Measurements from ENCODE around the gene MYH7B. TPM values are rescaled to one million over a fixed set of nuclear protein-coding genes. Genes with fewer than 3 reads are reported as not detected.
A peak's percentile ranks its signal among the peaks of the same experiment; 100 is the strongest.

Gene MYH7B
- total and polyA plus RNA-seq, 2 experiments from 2014 or later, result 0.10 to 1.1 TPM

- ATAC-seq (no peak; the same call in 2 of the 3 replicates), DNase-seq (ENCODE audit: low spot score) (no peak)
- no peaks in the 10 kb centered on the region for H4K20me1 ChIP-seq (replicated peaks; ENCODE audit: insufficient read depth)
- H3K4me3 ChIP-seq, result no peak overlapping the region
- H3K4me1 Mint-ChIP-seq, result peaks cover 5% of the 10 kb centered on the region
- H3K9me3 Mint-ChIP-seq, result no peaks in the 10 kb centered on the region
- no peaks in the 10 kb centered on the region for H3K36me3 Mint-ChIP-seq (ENCODE audit: low read depth)
- 0 out of 2 replicates have a peak, but pooled peaks cover 2% of the 10 kb centered on the region for H3F3A ChIP-seq (replicated peaks; ENCODE audit: low read depth)
- no peak overlapping the region for H3K4me2 ChIP-seq
- H3K9me2 ChIP-seq (ENCODE audit: insufficient read depth), result 0 out of 2 replicates have a peak, but pooled peaks cover 4% of the 10 kb centered on the region
- H3K36me3 ChIP-seq (ENCODE audit: insufficient read depth), result no peaks in the 10 kb centered on the region
- no peak overlapping the region for H3K4me3 Mint-ChIP-seq
- peak overlapping the region; percentile 72; the same call in 1 of the 2 replicates for H2AFZ ChIP-seq
- TF ChIP-seq EZH2phosphoT487 (IDR thresholded peaks at IDR 0.05; ENCODE audit: unreplicated experiment) (no peak), ZNF331 (CRISPR knock-in tag; IDR thresholded peaks at IDR 0.05; ENCODE audit: low read depth) (no peak), STAT1 (IDR thresholded peaks at IDR 0.05; ENCODE audit: unreplicated experiment) (no peak)
- TF ChIP-seq, protein P1, sequence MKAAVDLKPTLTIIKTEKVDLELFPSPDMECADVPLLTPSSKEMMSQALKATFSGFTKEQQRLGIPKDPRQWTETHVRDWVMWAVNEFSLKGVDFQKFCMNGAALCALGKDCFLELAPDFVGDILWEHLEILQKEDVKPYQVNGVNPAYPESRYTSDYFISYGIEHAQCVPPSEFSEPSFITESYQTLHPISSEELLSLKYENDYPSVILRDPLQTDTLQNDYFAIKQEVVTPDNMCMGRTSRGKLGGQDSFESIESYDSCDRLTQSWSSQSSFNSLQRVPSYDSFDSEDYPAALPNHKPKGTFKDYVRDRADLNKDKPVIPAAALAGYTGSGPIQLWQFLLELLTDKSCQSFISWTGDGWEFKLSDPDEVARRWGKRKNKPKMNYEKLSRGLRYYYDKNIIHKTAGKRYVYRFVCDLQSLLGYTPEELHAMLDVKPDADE (IDR thresholded peaks at IDR 0.05), result no peak
- H3K27me3 Mint-ChIP-seq (ENCODE audit: insufficient read depth, low read depth, poor library complexity), result peaks cover 17% of the 10 kb centered on the region
- H3K27ac Mint-ChIP-seq, result no peak overlapping the region
- H3K79me2 ChIP-seq (replicated peaks; ENCODE audit: insufficient read depth), result no peaks in the 10 kb centered on the region
- no peak overlapping the region for H3K27ac ChIP-seq (ENCODE audit: low read depth)
- no peaks in the 10 kb centered on the region; the same call in 1 of the 2 replicates for H3K4me1 ChIP-seq (ENCODE audit: insufficient read depth)
- no peaks in the 10 kb centered on the region for H3K27me3 ChIP-seq (ENCODE audit: insufficient read depth)
Measured at GRCh38 chr20:34974246-34974645, 18.6 kb downstream of the MYH7B start.

- H3K27me3 ChIP-seq (ENCODE audit: insufficient read depth), result no peaks in the 10 kb centered on the region
- Mint-ChIP-seq H3K4me1 (peaks cover 19% of the 10 kb centered on the region), H3K36me3 (ENCODE audit: low read depth) (no peaks in the 10 kb centered on the region), H3K4me3 (no peak overlapping the region), H3K27me3 (ENCODE audit: insufficient read depth, low read depth, poor library complexity) (peaks cover 20% of the 10 kb centered on the region), H3K27ac (no peak overlapping the region), H3K9me3 (no peaks in the 10 kb centered on the region)
- H3K27ac ChIP-seq (ENCODE audit: low read depth), result no peak overlapping the region
- no peaks in the 10 kb centered on the region for H4K20me1 ChIP-seq (replicated peaks; ENCODE audit: insufficient read depth)
- DNase-seq (ENCODE audit: low spot score) (no peak), ATAC-seq (no peak)
- H3K4me3 ChIP-seq, result no peak overlapping the region
- H3K9me2 ChIP-seq (ENCODE audit: insufficient read depth), result 0 out of 2 replicates have a peak, but pooled peaks cover 4% of the 10 kb centered on the region
- peaks cover 5% of the 10 kb centered on the region; the same call in 1 of the 2 replicates for H3K4me1 ChIP-seq (ENCODE audit: insufficient read depth)
- no peaks in the 10 kb centered on the region for H3K79me2 ChIP-seq (replicated peaks; ENCODE audit: insufficient read depth)
- H3F3A ChIP-seq (replicated peaks; ENCODE audit: low read depth), result 0 out of 2 replicates have a peak, but pooled peaks cover 2% of the 10 kb centered on the region
- H3K4me2 ChIP-seq, result no peak overlapping the region
- no peak overlapping the region for H2AFZ ChIP-seq
- no peaks in the 10 kb centered on the region for H3K36me3 ChIP-seq (ENCODE audit: insufficient read depth)
- no peak for TF ChIP-seq CTCF (conservative IDR thresholded peaks at IDR 0.05; ENCODE audit: low read depth in 2 of 2)
- TF ChIP-seq EZH2 (IDR thresholded peaks at IDR 0.05; ENCODE audit: low read depth, unreplicated experiment), result no peak
- TF ChIP-seq, protein P1 (IDR thresholded peaks at IDR 0.05), result no peak
- no peak for TF ChIP-seq ZNF331 (CRISPR knock-in tag; IDR thresholded peaks at IDR 0.05; ENCODE audit: low read depth)
- TF ChIP-seq ZNF114 (CRISPR knock-in tag; IDR thresholded peaks at IDR 0.05), result no peak
- no peak for TF ChIP-seq EZH2phosphoT487 (IDR thresholded peaks at IDR 0.05; ENCODE audit: unreplicated experiment)
- no peak for TF ChIP-seq NANOG (IDR thresholded peaks at IDR 0.05; ENCODE audit: borderline replicate concordance)
- TF ChIP-seq POLR2AphosphoS5 (IDR thresholded peaks at IDR 0.05; ENCODE audit: low read depth), result no peak
- no peak for TF ChIP-seq JUNB (IDR thresholded peaks at IDR 0.05; ENCODE audit: unreplicated experiment)
- no peak for TF ChIP-seq REST (IDR thresholded peaks at IDR 0.05; ENCODE audit: unreplicated experiment)
- TF ChIP-seq STAT1 (IDR thresholded peaks at IDR 0.05; ENCODE audit: unreplicated experiment), result no peak
- TF ChIP-seq CREB1 (CRISPR knock-in tag; IDR thresholded peaks at IDR 0.05; ENCODE audit: low read depth), result no peak
Measured at GRCh38 chr20:34976286-34976685, 20.6 kb downstream of the MYH7B start.

Measured in GM23338 (cell line).